Activated CD4-positive, alpha-beta T cell treated with anti-CD3 and anti-CD28 coated beads for 36 hours (primary cell): ENCODE results near the gene ZNF560. TPM values are rescaled to one million over a fixed set of nuclear protein-coding genes. Genes with fewer than 3 reads are reported as not detected.
A peak's percentile ranks its signal among the peaks of the same experiment; 100 is the strongest.
"Not testable (repeated sequence)": the region's sequence is repeated elsewhere in the genome, so short reads cannot be mapped to it uniquely, and the experiment has no call there.

Source experiments
- ATAC-seq: fragments of 200-7000 bp; cut with Tn5 transposase; one replicate; pipeline ENCODE4 v1.10.0; 2021; ENCODE audit warnings: mild to moderate bottlenecking, moderate library complexity
- CTCF ChIA-PET: fragments of 350-600 bp; sonication (Branson Sonifier 250); formaldehyde crosslinking; loops from one replicate; lab custom pipeline; 2021; ENCODE audit warnings: antibody characterized with exemption; lab: Charles Lee
- POLR2A ChIA-PET: fragments of 350-600 bp; sonication (Branson Sonifier 250); formaldehyde crosslinking; loops from one replicate; lab custom pipeline; 2021; ENCODE audit warnings: antibody characterized with exemption, inconsistent platforms; lab: Charles Lee
- DNase-seq: peaks from one replicate; pipeline ENCODE4 v3.0.0-alpha.2; 2020
- H3K27ac Mint-ChIP-seq: one replicate; pipeline ENCODE4 v1.8.0; 2021; ENCODE audit warnings: mixed read lengths
- H3K27me3 Mint-ChIP-seq: one replicate; pipeline ENCODE4 v1.8.0; 2021; ENCODE audit warnings: mixed read lengths
- H3K36me3 Mint-ChIP-seq: one replicate; pipeline ENCODE4 v1.8.0; 2021; ENCODE audit warnings: low read depth, mixed read lengths
- H3K4me1 Mint-ChIP-seq: one replicate; pipeline ENCODE4 v1.8.0; 2021; ENCODE audit warnings: mixed read lengths
- H3K4me3 Mint-ChIP-seq: one replicate; pipeline ENCODE4 v1.8.0; 2021; ENCODE audit warnings: mild to moderate bottlenecking, moderate library complexity, mixed read lengths
- H3K9me3 Mint-ChIP-seq: one replicate; pipeline ENCODE4 v1.8.0; 2021; ENCODE audit warnings: low read depth, mixed read lengths
- intact Hi-C, 2 experiments: fragments of 100-400 bp; cut with DNase I in 1 of 2; cut with micrococcal nuclease in 1 of 2; formaldehyde crosslinking; loops; one replicate each; pipeline versions ENCODE4 v1.14.2 to v1.15.1; 2022 to 2024; cut with DNase I, micrococcal nuclease
- total RNA-seq, 2 experiments: library from RNA; stranded (reverse); gene quantifications; one replicate each; pipeline ENCODE4 v1.2.3, GENCODE V29; 2021

Gene ZNF560
- total RNA-seq = under 1 TPM in 1 of 2 experiments, not detected in 1; 0.25 TPM

DNA sequence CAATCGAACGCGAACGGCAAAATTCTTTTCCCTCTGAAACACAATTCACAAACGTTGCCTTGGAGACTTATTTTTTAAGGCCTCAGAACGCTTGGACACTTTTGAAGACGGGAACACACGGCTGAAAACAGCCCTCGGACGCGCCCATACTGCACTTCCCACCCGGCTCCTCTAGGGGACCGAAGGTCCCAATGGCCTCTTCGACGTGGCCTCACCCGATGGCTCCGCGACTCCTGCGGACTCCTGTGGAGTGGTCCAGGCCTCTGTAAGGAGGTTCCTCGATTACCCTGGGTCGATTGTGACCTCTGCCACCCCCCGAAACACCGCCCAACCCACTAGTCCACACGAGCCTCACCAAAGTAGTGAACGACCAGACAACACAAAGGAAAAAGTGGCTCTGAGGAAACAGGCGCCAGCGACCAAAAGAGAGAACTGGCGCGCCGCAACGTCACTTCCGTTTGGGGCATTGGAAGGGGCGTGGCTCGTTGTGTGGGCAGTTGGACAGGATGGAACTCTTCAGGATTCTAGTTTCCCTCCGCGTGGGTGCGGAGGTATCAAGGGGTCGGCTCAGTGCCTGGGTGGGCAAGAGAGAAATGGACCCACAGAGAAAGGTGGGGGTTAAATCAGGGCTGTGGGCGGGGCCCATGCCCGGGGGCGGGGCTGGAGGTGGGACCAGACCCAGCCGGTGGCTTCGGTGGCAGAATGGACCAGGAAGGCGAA lies at the start of gene ZNF560:
TSS of gene ZNF560 (minus strand) at position 434 of the 720 bp plus-strand sequence. CDS start 23,303 bp downstream, outside the sequence.
- DNase-seq (peak; percentile 55), ATAC-seq (no peak)
- H3K4me3 Mint-ChIP-seq = peak within 1 kb of the TSS; percentile 51

DNA sequence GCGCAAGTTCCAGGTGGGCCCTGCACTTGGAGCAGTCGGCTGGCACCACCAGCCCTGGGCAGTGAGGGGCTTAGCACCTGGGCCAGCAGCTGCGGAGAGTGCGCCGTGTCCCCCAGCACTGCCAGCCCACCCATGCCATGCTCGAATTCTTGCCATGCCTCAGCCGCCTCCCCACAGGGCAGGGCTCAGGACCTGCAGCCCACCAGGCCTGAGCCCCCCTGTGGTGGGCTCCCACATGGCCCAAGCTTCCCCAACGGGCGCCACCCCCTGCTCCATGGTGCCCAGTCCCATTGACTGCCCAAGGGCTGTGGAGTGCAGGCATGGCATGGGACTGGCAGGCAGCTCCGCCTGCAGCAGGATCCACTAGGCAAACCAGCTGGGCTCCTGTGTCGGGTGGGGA lies 49.5 kb upstream of the ZNF560 start:
- DNase-seq (no peak), ATAC-seq (no peak)
- Mint-ChIP-seq H3K36me3 (peaks cover 15% of the 10 kb centered on the region), H3K27me3 (no peaks in the 10 kb centered on the region), H3K4me1 (no peaks in the 10 kb centered on the region), H3K9me3 (peaks cover 22% of the 10 kb centered on the region), H3K27ac (no peak overlapping the region), H3K4me3 (no peak overlapping the region)
- intact Hi-C loops = no loop called here
- ChIA-PET POLR2A (no interaction called here), CTCF (no interaction called here)

More for the DNA sequence above, at the start of gene ZNF560:
- peak within 1 kb of the TSS; percentile 47 for H3K27ac Mint-ChIP-seq
- H3K9me3 Mint-ChIP-seq = peaks cover 24% of the 10 kb centered on the region
- H3K36me3 Mint-ChIP-seq = peaks cover 26% of the 10 kb centered on the region
- peaks cover 8% of the 10 kb centered on the region for H3K27me3 Mint-ChIP-seq
- peaks cover 6% of the 10 kb centered on the region for H3K4me1 Mint-ChIP-seq
- intact Hi-C loops = no loop called here
- ChIA-PET CTCF (no interaction called here), POLR2A (no interaction called here)

DNA sequence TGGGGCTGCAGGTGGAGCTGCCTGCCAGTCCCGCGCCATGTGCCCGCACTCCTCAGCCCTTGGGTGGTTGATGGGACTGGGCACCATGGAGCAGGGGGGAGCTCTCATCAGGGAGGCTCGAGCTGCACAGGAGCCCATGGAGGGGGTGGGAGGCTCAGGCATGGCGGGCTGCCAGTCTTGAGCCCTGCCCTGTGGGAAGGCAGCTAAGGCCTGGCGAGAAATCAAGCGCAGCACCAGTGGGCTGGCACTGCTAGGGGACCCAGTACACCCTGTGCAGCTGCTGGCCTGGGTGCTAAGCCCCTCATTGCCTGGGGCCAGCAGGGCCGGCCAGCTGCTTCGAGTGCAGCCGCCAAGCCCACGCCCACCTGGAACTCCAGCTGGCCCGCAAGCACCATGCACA lies 42.9 kb upstream of the ZNF560 start:
- POLR2A ChIA-PET, DNase-seq, H3K27me3 Mint-ChIP-seq, H3K4me3 Mint-ChIP-seq, CTCF ChIA-PET, ATAC-seq, intact Hi-C loops, H3K27ac Mint-ChIP-seq: not testable (repeated sequence)
- peaks cover 27% of the 10 kb centered on the region for H3K36me3 Mint-ChIP-seq
- H3K4me1 Mint-ChIP-seq = peaks cover 13% of the 10 kb centered on the region
- peaks cover 19% of the 10 kb centered on the region for H3K9me3 Mint-ChIP-seq

- H3K27ac Mint-ChIP-seq = peak overlapping the region; percentile 98
- H3K4me3 Mint-ChIP-seq = peak overlapping the region; percentile 97
- CTCF ChIA-PET, POLR2A ChIA-PET, ATAC-seq, H3K27me3 Mint-ChIP-seq, DNase-seq: not testable (repeated sequence)
- H3K36me3 Mint-ChIP-seq = peaks cover 40% of the 10 kb centered on the region
- intact Hi-C loops = loop anchor here in 1 of 2 experiments (5.0 kb wide), 4 partner anchors 227 to 398 kb away; partner anchors contain the start of genes ZNF317, ZNF699 and ZNF846
- peaks cover 14% of the 10 kb centered on the region for H3K4me1 Mint-ChIP-seq
- H3K9me3 Mint-ChIP-seq = peaks cover 29% of the 10 kb centered on the region
Observed at GRCh38 chr19:9539921-9540320, 41.5 kb upstream of the ZNF560 start.

- Mint-ChIP-seq H3K9me3 (peaks cover 31% of the 10 kb centered on the region), H3K27ac (peak overlapping the region; percentile 98), H3K4me1 (peaks cover 14% of the 10 kb centered on the region), H3K36me3 (peaks cover 47% of the 10 kb centered on the region), H3K4me3 (peak overlapping the region; percentile 97)
- ATAC-seq, CTCF ChIA-PET, DNase-seq, H3K27me3 Mint-ChIP-seq, POLR2A ChIA-PET: not testable (repeated sequence)
- intact Hi-C loops = loop anchor here in 1 of 2 experiments (5.0 kb wide), 4 partner anchors 228 to 397 kb away; partner anchors contain the start of genes ZNF317, ZNF699 and ZNF846
Observed at GRCh38 chr19:9539201-9539600, 40.8 kb upstream of the ZNF560 start.

- peaks cover 55% of the 10 kb centered on the region for H3K36me3 Mint-ChIP-seq
- POLR2A ChIA-PET = no interaction called here
- CTCF ChIA-PET = no interaction called here
- peak; percentile 97 for ATAC-seq
- H3K27ac Mint-ChIP-seq = peak within 1 kb of the TSS; percentile 98
- H3K9me3 Mint-ChIP-seq = peaks cover 39% of the 10 kb centered on the region
- peak; percentile 95 for DNase-seq
- peaks cover 14% of the 10 kb centered on the region for H3K4me1 Mint-ChIP-seq
- intact Hi-C loops = loop anchor here in 1 of 2 experiments (1.0 to 5.0 kb wide), 6 partner anchors 46 to 396 kb away; partner anchors contain the start of genes ZNF121, ZNF266, ZNF317 and ZNF699
- H3K4me3 Mint-ChIP-seq = peak within 1 kb of the TSS; percentile 97
- H3K27me3 Mint-ChIP-seq = no peaks in the 10 kb centered on the region
Observed at GRCh38 chr19:9538183-9539058, 40.0 kb upstream of the ZNF560 start, which contains the start of gene ZNF426. TSS of gene ZNF426 (minus strand) at chr19:9538645. CDS start at chr19:9536232, 2,413 bp downstream.

GRCh38 chr19:9535934-9536333 lies 37.5 kb upstream of the ZNF560 start:
- Mint-ChIP-seq H3K9me3 (peaks cover 52% of the 10 kb centered on the region), H3K27me3 (no peaks in the 10 kb centered on the region), H3K4me1 (peaks cover 14% of the 10 kb centered on the region), H3K4me3 (no peak overlapping the region), H3K27ac (no peak overlapping the region), H3K36me3 (peaks cover 80% of the 10 kb centered on the region)
- ChIA-PET POLR2A (no interaction called here), CTCF (no interaction called here)
- DNase-seq (no peak), ATAC-seq (no peak)
- intact Hi-C loops = loop anchor here in 1 of 2 experiments (5.0 kb wide), 4 partner anchors 229 to 394 kb away; partner anchors contain the start of genes ZNF317, ZNF699 and ZNF846

DNA sequence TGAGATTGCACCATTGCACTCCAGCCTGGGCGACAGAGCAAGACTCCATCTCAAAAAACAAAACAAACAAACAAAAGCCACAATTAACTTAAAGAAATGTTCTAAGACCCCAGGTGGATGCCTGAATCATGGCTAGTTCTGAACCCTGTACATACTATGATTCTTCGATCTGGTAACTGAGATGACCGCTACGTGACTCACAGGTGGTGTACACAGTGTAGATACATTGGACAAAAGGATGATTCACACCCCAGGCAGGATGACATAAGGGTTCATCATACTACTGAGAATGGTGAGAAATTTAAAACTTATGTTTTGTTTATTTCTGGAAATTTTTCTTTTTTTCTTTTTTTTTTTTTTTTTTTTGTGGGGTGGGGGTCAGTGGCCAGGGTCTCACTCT lies 33.5 kb upstream of the ZNF560 start:
- DNase-seq = peak; percentile 25
- POLR2A ChIA-PET = no interaction called here
- H3K36me3 Mint-ChIP-seq = peaks cover 95% of the 10 kb centered on the region
- H3K4me3 Mint-ChIP-seq = no peak overlapping the region
- intact Hi-C loops = no loop called here
- H3K4me1 Mint-ChIP-seq = peaks cover 2% of the 10 kb centered on the region
- CTCF ChIA-PET = no interaction called here
- ATAC-seq = peak; percentile 61
- no peak overlapping the region for H3K27ac Mint-ChIP-seq
- H3K9me3 Mint-ChIP-seq = peaks cover 64% of the 10 kb centered on the region
- H3K27me3 Mint-ChIP-seq = no peaks in the 10 kb centered on the region

GRCh38 chr19:9528757-9529336 lies 30.4 kb upstream of the ZNF560 start:
- CTCF ChIA-PET = no interaction called here
- no peak for ATAC-seq
- no peaks in the 10 kb centered on the region for H3K4me1 Mint-ChIP-seq
- POLR2A ChIA-PET = no interaction called here
- no peaks in the 10 kb centered on the region for H3K27me3 Mint-ChIP-seq
- no peak overlapping the region for H3K4me3 Mint-ChIP-seq
- no peak overlapping the region for H3K27ac Mint-ChIP-seq
- H3K9me3 Mint-ChIP-seq = peaks cover 69% of the 10 kb centered on the region
- no peak for DNase-seq
- H3K36me3 Mint-ChIP-seq = peaks cover 88% of the 10 kb centered on the region
- intact Hi-C loops = loop anchor here in 1 of 2 experiments (5.0 kb wide), 1 partner anchor 38 kb away; no protein-coding TSS in a partner anchor

DNA sequence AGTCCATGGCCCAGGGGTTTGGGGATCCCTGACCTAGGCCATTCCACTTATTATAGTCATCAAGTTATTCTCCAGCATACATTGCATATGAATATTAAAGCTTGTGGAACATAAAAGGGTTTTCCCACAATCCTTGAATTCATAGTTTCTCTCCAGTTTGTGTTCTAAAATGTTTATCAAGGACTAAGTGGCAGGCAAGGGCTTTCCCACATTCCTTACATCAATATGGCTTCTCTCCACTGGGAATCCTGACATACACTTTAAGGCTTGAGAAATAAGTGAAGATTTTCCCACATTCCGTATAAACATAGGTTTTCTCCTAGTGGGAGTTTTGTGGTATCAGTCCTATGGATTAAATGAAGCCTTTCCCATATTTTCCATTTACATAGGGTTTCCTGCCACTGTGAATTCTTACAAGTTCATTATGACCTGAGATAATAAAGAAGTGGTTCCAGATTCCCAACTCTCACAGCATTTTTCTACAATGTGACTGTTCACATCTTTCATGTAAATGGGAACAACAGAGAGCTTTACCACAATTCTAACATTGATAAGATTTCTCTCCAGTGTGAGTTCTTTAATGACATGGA lies 25.6 kb upstream of the ZNF560 start:
- ATAC-seq (no peak), DNase-seq (no peak)
- Mint-ChIP-seq H3K4me3 (no peak overlapping the region), H3K4me1 (no peaks in the 10 kb centered on the region), H3K27ac (no peak overlapping the region), H3K9me3 (peaks cover 56% of the 10 kb centered on the region), H3K27me3 (no peaks in the 10 kb centered on the region), H3K36me3 (peaks cover 62% of the 10 kb centered on the region)
- CTCF ChIA-PET = no interaction called here
- POLR2A ChIA-PET = no interaction called here
- intact Hi-C loops = no loop called here

DNA sequence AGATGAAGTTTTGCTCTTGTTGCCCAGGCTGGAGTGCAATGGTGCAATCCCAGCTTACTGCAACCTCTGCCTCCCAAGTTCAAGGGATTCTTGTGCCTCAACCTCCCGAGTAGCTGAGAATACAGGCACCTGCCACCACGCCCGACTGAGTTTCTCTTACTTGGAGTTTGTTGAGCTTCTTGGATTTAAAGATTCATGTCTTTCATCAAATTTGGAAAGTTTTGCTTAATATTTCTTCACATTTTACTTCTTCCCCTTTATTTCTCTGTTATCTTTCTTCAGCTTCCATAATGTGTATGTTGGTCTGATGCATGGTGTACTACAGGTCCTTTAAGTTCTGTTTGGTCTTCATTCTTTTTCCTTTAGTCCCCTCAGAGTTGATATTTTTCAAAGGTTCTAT lies 8.9 kb upstream of the ZNF560 start:
- Mint-ChIP-seq H3K27ac (no peak overlapping the region), H3K4me3 (no peak overlapping the region), H3K36me3 (peaks cover 11% of the 10 kb centered on the region), H3K4me1 (no peaks in the 10 kb centered on the region), H3K27me3 (no peaks in the 10 kb centered on the region), H3K9me3 (peaks cover 43% of the 10 kb centered on the region)
- DNase-seq = no peak
- intact Hi-C loops = no loop called here
- no peak for ATAC-seq
- ChIA-PET POLR2A (no interaction called here), CTCF (no interaction called here)
